Stimulated activated memory B cell treated with anti-CD40 and anti-IgM and Interleukin-4, amounts not matched to agents 10 μg/mL and 1 μg/mL and 100 μg/mL, for 72 hours (primary cell): ENCODE results near the gene ZC3H4.
"Not testable (repeated sequence)": the region's sequence is repeated elsewhere in the genome, so short reads cannot be mapped to it uniquely, and the experiment has no call there.

Experiments used
- ATAC-seq: fragments of 150-1000 bp; cut with Tn5 transposase; 2 replicates; pipeline ENCODE4 v1.10.0; 2021
- H3K27ac Mint-ChIP-seq: one replicate; pipeline ENCODE4 v1.8.0; 2022; ENCODE audit warnings: mild to moderate bottlenecking, mixed read lengths
- H3K27me3 Mint-ChIP-seq: one replicate; pipeline ENCODE4 v1.8.0; 2022; ENCODE audit warnings: mixed read lengths
- H3K36me3 Mint-ChIP-seq: one replicate; pipeline ENCODE4 v1.8.0; 2022; ENCODE audit warnings: mixed read lengths
- H3K4me1 Mint-ChIP-seq: one replicate; pipeline ENCODE4 v1.8.0; 2022; ENCODE audit warnings: mixed read lengths
- H3K4me3 Mint-ChIP-seq: one replicate; pipeline ENCODE4 v1.8.0; 2022; ENCODE audit warnings: mild to moderate bottlenecking, moderate library complexity, mixed read lengths
- H3K9me3 Mint-ChIP-seq: one replicate; pipeline ENCODE4 v1.8.0; 2022; ENCODE audit warnings: mixed read lengths

The ZC3H4 gene

DNA sequence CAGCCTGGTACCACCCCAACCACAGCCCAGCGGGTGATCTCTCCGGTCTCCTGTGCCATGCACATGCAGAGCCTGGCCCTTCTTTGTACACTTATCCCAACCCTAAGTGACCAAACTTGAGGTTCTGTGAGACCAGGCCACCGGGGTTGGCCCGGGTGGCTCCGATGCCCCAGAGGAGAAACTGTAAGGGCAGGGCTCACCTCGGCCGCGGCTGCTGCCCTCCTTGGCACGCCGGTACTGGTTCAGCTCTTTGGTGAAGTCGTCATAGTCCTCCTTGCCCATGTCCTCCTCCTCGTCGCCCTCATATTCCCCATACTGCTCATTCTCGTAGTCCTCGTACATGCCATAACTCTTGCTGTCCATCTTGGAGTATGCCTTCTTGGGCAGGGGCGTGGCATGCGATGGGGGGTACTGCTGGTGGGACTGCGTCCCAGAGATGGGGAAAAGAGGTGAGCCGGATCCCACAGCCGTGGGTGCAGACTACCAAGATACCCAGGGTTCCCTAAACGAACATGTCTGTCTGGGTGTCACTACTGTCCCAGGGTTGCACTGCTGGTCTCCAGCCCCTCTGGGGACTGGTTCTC is 23.7 kb downstream of the ZC3H4 start:
- H3K9me3 Mint-ChIP-seq = no peaks in the 10 kb centered on the region
- H3K4me1 Mint-ChIP-seq = peaks cover 33% of the 10 kb centered on the region
- H3K36me3 Mint-ChIP-seq = peaks cover 45% of the 10 kb centered on the region
- H3K27ac Mint-ChIP-seq = no peak overlapping the region
- no peak overlapping the region for H3K4me3 Mint-ChIP-seq
- no peak for ATAC-seq
- no peaks in the 10 kb centered on the region for H3K27me3 Mint-ChIP-seq

DNA sequence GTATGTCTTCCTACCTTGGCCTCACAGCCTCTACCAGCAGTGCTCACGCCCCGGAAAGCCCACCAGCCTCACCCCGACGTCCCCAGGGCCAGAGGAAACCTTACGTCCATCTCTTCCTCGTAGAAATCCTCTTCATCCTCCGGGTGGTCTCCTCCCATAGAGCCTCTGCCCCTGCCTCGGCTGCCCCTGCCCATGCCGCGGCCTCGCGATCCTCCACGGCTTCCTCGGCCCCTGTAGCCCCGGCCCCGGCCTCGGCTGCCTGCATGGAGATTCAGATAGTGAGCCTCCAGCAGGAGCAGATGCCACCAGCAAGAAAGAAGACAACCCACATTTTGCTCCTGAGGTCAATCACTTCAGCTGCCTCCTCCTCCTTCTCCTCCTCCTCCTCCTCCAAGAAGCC is 27.3 kb downstream of the ZC3H4 start:
- H3K9me3 Mint-ChIP-seq = no peaks in the 10 kb centered on the region
- H3K4me1 Mint-ChIP-seq = peaks cover 14% of the 10 kb centered on the region
- H3K36me3 Mint-ChIP-seq = peaks cover 58% of the 10 kb centered on the region
- no peak overlapping the region for H3K4me3 Mint-ChIP-seq
- H3K27me3 Mint-ChIP-seq = no peaks in the 10 kb centered on the region
- peak overlapping the region; percentile 52 for H3K27ac Mint-ChIP-seq
- ATAC-seq = no peak

DNA sequence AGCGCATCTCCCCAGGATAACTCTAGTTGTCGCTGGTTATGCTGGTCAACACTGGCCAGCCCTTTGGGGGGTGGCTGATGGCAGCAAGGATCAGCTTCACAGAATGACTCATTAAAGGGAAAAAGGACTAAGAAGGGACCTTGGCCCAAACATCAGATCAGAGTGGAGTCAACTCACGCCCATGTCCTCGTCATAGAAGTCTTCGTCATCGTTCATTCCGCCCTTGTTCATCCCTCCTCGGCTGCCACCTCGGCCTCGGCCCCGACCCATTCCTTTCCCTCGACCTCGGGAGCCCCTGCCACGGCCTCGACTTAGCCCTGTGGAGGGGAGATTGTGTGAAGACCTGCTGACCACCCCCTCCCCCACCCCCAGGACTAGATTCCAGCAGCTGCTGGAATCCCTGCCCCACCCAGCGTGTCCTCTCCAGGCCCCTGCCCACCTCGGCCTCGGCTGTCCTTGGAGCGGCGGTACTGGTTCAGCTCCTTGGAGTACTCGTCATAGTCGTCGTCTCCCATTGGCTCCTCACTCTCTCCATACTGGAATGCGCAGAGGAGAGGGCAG is 28.6 kb downstream of the ZC3H4 start:
- ATAC-seq = no peak
- Mint-ChIP-seq H3K27me3 (no peaks in the 10 kb centered on the region), H3K4me3 (no peak overlapping the region), H3K9me3 (no peaks in the 10 kb centered on the region), H3K4me1 (peaks cover 14% of the 10 kb centered on the region), H3K36me3 (peaks cover 53% of the 10 kb centered on the region), H3K27ac (peak overlapping the region; percentile 52)

DNA sequence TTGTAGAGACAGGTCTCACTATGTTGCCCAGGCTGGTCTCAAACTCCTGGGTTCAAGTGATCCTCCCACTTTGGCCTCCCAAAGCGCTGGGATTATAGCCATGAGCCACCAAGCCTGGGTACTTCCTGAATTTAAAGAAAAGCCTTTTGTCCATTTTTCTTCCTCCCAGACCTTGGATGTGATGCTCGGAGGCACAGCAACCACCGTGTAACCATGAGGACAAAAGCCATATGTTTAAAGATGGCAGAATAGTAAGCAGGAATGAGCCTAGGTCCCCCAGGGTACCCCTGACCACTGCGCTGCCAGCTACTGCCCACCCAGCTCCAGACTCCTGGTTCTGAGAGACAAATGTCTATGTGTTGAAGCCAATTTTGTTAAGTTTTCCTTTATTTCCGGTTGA is 31.1 kb downstream of the ZC3H4 start:
- H3K27me3 Mint-ChIP-seq = no peaks in the 10 kb centered on the region
- peaks cover 46% of the 10 kb centered on the region for H3K36me3 Mint-ChIP-seq
- peaks cover 14% of the 10 kb centered on the region for H3K4me1 Mint-ChIP-seq
- no peak overlapping the region for H3K4me3 Mint-ChIP-seq
- H3K9me3 Mint-ChIP-seq = no peaks in the 10 kb centered on the region
- no peak overlapping the region for H3K27ac Mint-ChIP-seq
- no peak for ATAC-seq

DNA sequence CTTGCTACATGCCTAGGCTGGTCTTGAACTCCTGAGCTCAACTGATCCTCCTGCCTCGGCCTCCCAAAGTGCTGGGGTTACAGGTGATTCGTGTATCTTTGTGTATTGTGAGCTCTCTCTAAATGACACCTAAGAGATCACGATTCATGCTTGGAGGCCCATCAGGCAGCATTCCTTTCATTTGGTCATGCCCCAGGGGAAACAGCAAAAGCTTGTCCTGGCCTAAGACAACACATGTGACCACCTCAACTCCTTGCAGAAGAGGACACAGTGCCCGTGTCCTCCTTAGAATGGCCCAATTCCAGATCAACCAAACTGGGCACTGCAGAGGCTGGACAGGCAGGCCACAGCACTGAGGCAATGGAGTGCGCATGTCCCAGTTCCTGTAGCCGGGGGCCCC is 32.5 kb downstream of the ZC3H4 start:
- peaks cover 7% of the 10 kb centered on the region for H3K4me1 Mint-ChIP-seq
- no peaks in the 10 kb centered on the region for H3K9me3 Mint-ChIP-seq
- no peak overlapping the region for H3K4me3 Mint-ChIP-seq
- peaks cover 43% of the 10 kb centered on the region for H3K36me3 Mint-ChIP-seq
- ATAC-seq = no peak
- no peak overlapping the region for H3K27ac Mint-ChIP-seq
- no peaks in the 10 kb centered on the region for H3K27me3 Mint-ChIP-seq

DNA sequence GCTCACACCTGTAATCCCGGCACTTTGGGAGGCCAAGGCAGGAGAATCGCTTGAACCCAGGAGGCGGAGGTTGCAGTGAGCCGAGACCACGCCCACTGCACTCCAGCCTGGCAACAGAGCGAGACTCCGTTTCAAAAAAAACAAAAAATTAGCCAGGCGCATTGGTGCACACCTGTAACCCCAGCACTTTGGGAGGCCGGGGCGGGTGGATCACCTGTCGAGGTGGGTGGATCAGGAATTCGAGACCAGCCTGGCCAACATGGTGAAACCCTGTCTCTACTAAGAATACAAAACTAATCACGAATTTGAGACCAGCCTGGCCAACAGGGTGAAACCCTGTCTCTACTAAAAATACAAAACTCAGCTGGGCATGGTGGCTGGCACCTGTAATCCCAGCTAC is 35.2 kb downstream of the ZC3H4 start:
- ATAC-seq, H3K9me3 Mint-ChIP-seq, H3K27ac Mint-ChIP-seq, H3K4me3 Mint-ChIP-seq, H3K4me1 Mint-ChIP-seq, H3K27me3 Mint-ChIP-seq: not testable (repeated sequence)
- peaks cover 38% of the 10 kb centered on the region for H3K36me3 Mint-ChIP-seq

DNA sequence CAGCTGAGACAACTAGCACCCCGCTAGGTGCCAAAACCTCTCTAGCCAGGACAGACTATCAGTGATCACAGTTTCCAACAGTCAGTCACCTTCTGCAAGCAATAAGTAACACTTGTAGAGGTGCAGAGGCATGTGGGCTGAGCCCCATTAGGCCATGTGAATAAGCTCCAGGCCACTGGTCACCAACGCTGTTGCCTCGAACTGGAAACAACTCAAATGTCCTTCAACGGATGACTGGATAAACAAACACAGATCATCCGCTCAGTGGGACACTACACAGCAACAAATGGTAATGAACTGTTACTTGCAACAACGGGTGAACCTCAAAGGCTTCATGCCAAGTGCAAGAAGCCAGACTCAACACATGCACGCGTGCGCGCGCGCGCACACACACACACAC is 37.6 kb downstream of the ZC3H4 start:
- peaks cover 8% of the 10 kb centered on the region for H3K4me1 Mint-ChIP-seq
- peaks cover 47% of the 10 kb centered on the region for H3K36me3 Mint-ChIP-seq

DNA sequence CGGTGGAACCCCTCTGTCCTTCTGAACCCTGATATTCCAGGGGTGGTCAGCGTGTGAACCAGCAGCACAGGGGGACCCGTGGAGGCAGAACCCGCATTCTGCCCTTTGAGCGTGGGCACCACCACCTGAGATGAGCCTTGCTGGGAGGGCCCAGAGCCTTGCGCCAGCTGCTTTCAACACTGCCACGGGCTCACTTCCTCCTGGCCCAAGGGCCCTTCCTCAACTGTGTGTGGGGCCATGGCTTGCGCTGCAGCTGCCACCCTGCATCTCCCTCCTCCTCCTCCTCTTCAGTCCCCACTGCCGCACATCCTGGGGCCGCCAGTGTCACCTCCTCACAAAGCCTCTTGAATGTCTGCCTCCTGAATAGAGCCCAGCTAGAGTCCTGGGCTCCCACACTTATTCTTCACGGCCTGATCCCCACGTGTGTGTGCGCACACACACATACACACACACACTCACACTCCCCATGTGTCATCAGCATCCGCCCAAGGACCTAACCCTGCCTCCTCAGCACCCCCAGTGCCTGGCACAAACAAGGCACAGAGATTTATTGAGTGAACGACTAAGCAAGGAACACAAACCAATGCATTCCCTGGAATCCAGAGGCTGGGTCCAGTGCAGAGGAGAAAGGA is 38.3 kb downstream of the ZC3H4 start:
- H3K4me3 Mint-ChIP-seq = no peak overlapping the region
- peaks cover 8% of the 10 kb centered on the region for H3K4me1 Mint-ChIP-seq
- peaks cover 50% of the 10 kb centered on the region for H3K36me3 Mint-ChIP-seq
- H3K27ac Mint-ChIP-seq = peak overlapping the region; percentile 14
- H3K9me3 Mint-ChIP-seq = no peaks in the 10 kb centered on the region
- ATAC-seq = no peak
- H3K27me3 Mint-ChIP-seq = no peaks in the 10 kb centered on the region

More for the DNA sequence above, 37.6 kb downstream of the ZC3H4 start:
- Mint-ChIP-seq H3K27me3 (no peaks in the 10 kb centered on the region), H3K4me3 (no peak overlapping the region), H3K9me3 (no peaks in the 10 kb centered on the region), H3K27ac (peak overlapping the region; percentile 14)
- no peak for ATAC-seq

DNA sequence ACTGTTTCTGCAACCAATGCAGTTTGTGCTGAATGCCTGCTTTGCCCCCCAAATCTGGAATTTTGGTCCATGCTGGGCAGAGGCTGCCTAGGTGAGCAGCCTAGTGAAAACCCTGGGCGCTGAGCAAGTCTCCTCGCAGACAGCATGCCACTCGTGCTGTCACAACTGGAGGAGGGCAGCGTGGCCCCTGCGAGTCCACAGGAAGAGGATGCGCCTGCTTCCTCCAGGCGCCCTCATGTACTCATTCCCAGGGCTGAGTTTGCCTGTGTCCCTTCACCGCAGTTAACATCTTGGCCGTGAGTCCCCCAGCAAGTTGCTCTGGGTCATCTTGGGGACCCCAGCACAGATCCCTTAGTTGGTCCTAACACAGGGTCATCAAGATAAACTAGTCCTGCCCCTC is 39.0 kb downstream of the ZC3H4 start:
- H3K4me1 Mint-ChIP-seq = peaks cover 8% of the 10 kb centered on the region
- no peak overlapping the region for H3K4me3 Mint-ChIP-seq
- no peak overlapping the region for H3K27ac Mint-ChIP-seq
- peaks cover 54% of the 10 kb centered on the region for H3K36me3 Mint-ChIP-seq
- no peaks in the 10 kb centered on the region for H3K9me3 Mint-ChIP-seq
- ATAC-seq = no peak
- H3K27me3 Mint-ChIP-seq = no peaks in the 10 kb centered on the region

DNA sequence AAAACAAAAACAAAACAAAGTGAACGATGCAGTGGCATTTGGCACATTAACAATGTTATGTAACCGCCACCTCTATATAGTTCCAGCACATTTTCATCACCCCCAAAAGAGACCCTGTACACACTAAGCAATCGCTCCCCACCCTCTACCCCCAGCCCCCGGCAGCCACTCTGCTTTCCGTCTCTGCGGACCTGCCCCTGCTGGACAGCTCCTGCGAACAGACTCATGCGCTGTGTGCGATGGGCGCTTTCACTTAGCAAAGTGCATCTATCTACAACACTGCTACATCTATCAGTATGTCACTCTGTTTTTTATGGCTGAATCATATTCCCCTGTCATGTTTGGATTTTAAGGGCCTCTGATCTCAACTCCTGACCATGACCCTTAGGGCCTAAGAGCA is 40.0 kb downstream of the ZC3H4 start:
- Mint-ChIP-seq H3K27me3 (no peaks in the 10 kb centered on the region), H3K27ac (no peak overlapping the region), H3K4me1 (peaks cover 8% of the 10 kb centered on the region), H3K36me3 (peaks cover 64% of the 10 kb centered on the region), H3K4me3 (no peak overlapping the region), H3K9me3 (no peaks in the 10 kb centered on the region)
- ATAC-seq = no peak

DNA sequence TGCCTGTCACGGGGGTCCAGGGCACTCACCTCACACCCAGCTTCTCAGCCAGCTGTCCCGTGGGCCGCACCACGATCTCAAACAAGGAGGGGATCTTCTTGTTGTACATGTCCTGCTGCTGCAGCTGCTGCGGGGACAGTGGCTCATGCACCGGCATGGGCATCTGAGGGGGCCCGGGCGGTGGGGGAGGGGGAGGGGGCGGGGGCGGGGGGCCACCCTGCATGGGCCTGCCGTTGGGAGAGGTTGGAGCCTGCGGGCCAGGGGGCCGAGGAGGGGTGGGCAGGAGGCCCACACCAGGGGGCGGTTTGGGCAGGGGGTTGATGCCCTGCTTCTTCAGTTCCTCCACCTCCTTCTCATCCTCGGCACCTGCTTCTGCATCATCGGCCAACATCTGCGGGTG is 41.3 kb downstream of the ZC3H4 start:
- H3K4me1 Mint-ChIP-seq = peaks cover 8% of the 10 kb centered on the region
- no peaks in the 10 kb centered on the region for H3K9me3 Mint-ChIP-seq
- H3K36me3 Mint-ChIP-seq = peaks cover 65% of the 10 kb centered on the region
- H3K4me3 Mint-ChIP-seq = no peak overlapping the region
- no peak overlapping the region for H3K27ac Mint-ChIP-seq
- H3K27me3 Mint-ChIP-seq = no peaks in the 10 kb centered on the region
- no peak for ATAC-seq

DNA sequence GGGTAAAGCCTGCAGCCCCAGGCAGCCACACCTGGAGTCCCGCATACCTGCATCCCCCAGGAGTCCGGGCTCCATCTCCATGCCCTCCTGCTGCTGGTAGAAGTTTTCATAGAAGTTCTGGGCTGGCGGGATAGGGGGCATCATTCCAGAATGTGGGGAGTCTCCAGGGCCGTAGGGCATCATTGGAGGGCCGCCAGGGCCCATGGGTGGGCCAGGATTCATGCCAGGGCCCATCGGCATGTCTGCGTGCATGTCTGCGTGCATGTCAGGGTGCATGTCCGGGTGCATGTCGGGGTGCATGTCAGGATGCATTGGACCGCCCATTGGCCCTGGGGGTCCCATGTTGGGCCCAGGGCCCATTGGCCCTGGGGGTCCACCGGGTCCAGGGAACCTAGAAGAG is 41.8 kb downstream of the ZC3H4 start:
- Mint-ChIP-seq H3K27ac (no peak overlapping the region), H3K9me3 (no peaks in the 10 kb centered on the region), H3K27me3 (no peaks in the 10 kb centered on the region), H3K4me1 (peaks cover 8% of the 10 kb centered on the region), H3K4me3 (no peak overlapping the region), H3K36me3 (peaks cover 67% of the 10 kb centered on the region)
- ATAC-seq = no peak

DNA sequence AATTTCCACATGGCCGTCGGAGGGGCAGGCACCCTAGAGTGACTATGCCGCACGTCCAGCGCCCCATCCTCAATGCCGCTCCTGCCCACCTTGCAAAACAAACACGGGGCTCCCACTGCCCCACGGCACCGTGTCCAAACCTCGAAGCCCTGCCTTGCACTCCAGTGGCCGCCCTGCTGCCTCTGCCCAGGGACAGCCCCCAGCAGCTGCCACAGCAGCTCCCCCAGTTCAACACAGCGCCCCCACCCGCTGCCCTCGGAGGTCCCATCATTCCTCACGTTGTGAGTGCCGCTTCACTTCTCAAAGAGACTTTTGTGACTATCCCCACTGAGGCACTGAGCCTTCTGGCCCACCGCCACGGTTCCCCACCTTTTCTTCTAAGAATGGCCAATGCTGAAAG is 42.8 kb downstream of the ZC3H4 start:
- H3K27me3 Mint-ChIP-seq = no peaks in the 10 kb centered on the region
- no peak for ATAC-seq
- peaks cover 8% of the 10 kb centered on the region for H3K4me1 Mint-ChIP-seq
- no peak overlapping the region for H3K4me3 Mint-ChIP-seq
- H3K27ac Mint-ChIP-seq = no peak overlapping the region
- no peaks in the 10 kb centered on the region for H3K9me3 Mint-ChIP-seq
- peaks cover 67% of the 10 kb centered on the region for H3K36me3 Mint-ChIP-seq

DNA sequence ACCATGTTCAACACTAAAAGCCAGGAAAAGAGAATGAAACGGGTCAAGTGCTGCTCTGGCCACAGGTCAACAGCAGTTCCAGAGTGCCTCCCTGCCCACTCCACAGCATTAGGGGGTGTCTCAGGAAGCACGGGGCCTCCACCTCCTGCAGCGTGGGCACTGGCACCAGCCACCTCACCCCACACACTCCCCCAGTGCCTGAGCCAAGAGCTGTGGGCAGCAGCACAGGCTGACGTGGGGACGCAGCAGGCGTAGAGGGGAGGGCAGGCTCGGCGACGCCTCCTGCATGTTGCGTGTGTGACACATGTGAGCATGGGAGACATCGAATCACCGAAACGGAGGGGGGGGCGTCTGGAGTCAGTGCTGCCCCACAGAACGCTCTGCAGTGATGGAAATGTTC is 43.8 kb downstream of the ZC3H4 start:
- Mint-ChIP-seq H3K4me1 (no peaks in the 10 kb centered on the region), H3K9me3 (no peaks in the 10 kb centered on the region), H3K36me3 (peaks cover 67% of the 10 kb centered on the region), H3K4me3 (no peak overlapping the region), H3K27me3 (no peaks in the 10 kb centered on the region), H3K27ac (no peak overlapping the region)
- ATAC-seq = no peak

DNA sequence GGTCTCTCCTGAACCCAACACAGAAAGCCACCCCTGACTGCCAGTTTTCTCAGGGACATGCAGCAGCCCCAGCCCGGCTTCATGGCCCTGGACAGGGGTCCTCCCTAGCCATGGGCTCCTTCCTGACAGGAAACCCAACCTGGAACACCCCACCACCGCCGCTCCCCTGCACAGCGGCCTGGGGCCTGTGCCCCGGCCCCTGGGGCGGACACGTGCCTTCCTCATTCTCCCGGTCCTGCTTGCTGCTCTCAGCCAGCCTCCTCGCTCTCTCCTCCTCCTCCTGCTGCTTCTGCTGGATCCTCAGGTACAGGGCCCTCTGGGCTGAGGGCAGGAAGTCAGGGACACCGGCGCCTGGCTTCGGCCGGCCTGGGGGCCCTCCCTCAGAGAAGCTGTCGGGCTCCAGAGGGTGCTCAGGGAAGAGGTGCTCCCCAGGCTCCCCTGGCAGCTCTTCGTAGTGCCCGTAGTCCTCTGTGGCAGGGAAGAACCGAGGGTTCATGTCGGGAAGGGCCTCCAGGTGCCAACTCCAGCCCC is 44.6 kb downstream of the ZC3H4 start:
- Mint-ChIP-seq H3K4me3 (no peak overlapping the region), H3K36me3 (peaks cover 65% of the 10 kb centered on the region), H3K9me3 (no peaks in the 10 kb centered on the region), H3K27ac (no peak overlapping the region), H3K27me3 (no peaks in the 10 kb centered on the region), H3K4me1 (no peaks in the 10 kb centered on the region)
- no peak for ATAC-seq

DNA sequence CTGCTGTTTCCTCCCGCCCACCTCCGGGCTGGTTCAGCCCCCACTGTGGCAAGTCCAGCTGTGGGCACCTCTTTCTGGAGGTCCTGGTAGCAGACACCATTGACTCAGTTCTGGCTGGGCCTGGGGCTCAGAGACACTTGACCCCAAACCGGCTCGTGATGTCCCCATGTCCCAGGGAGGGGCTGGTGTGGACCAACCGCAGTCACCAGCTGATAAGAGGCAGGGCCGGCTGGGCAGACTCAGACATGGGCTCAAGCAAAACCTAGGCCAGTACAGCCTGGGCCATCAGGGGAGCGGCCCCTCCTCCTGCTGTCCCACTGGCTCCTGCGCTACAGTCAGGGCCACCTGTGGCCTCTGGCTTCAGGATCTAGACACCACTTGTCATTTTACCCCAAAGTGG is 45.3 kb downstream of the ZC3H4 start:
- Mint-ChIP-seq H3K27me3 (no peaks in the 10 kb centered on the region), H3K4me1 (no peaks in the 10 kb centered on the region), H3K4me3 (no peak overlapping the region), H3K27ac (no peak overlapping the region), H3K36me3 (peaks cover 66% of the 10 kb centered on the region), H3K9me3 (no peaks in the 10 kb centered on the region)
- ATAC-seq = no peak
